HG02943 (cell line): ENCODE results near the gene RGS3.

Experiments
- ATAC-seq: cut with Tn5 transposase; IDR thresholded peaks from one replicate; pipeline ENCODE4 v1.9.1; 2021; ENCODE audit warnings: mild to moderate bottlenecking, low read depth, moderate library complexity; ENCODE audit not compliant: unreplicated experiment

Gene RGS3

DNA sequence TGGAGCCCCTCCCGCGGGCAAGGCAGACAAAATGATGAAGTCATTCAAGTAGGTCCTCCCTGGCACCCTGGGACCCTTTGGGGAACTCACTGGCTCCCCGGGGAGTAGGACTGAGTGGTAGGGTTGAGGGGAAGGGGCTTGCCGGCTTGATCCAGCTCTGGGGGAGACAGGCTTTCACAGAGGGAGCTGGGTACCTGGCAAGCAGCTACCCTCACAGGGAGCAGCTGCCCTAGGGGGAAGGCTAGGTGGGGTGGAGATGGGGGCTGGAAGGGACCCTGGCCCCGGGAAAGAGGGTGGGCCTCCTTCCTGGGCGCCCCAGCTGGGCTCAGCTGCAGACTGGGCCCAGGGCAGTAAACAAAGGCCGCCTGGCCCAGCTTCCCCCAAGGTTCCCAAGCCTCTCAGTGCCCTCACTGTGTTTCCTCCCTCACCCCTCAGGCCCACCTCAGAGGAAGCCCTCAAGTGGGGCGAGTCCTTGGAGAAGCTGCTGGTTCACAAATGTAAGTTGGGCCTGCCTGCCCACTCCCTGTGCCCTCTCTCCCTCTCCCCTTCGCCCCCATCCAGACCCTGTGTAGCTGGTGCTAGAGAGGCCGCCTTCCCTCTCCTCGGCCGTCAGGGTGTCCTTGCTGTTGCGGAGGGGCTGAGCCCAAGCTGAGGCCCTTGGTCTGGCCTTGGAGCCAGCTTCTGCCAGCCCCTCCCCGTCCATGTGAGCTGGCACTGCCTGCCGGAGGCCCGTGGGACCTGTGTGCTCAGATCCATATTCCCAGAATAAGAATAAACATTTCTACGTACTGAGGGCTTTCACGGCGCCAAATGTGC, 131.2 kb downstream of the RGS3 start:
- no peak for ATAC-seq

GRCh38 chr9:113596616-113597320, 133.2 kb downstream of the RGS3 start:
- no peak for ATAC-seq

GRCh38 chr9:113597390-113598241, 134.1 kb downstream of the RGS3 start:
- no peak for ATAC-seq

GRCh38 chr9:113598451-113598850, 134.9 kb downstream of the RGS3 start:
- no peak for ATAC-seq

DNA sequence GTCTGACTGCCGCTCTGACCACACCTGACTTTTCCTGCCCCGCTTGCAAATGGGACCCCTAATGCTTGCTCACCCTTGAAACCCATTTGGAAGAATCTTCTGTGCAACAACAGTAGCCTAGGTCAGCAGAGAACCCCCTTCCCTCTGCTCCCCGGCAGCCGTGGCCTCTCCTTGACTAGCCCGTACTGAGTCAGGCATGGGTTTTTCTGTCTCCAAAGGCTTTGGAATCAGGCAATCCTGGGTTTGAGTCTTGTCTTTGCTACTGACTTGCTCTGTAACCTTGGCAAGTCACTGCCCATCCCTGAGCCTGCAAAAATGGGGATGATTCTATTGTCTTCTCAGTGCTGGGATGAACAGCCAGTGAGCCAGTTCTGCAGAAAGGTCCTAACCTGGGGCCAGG, 135.4 kb downstream of the RGS3 start:
- ATAC-seq: no peak

DNA sequence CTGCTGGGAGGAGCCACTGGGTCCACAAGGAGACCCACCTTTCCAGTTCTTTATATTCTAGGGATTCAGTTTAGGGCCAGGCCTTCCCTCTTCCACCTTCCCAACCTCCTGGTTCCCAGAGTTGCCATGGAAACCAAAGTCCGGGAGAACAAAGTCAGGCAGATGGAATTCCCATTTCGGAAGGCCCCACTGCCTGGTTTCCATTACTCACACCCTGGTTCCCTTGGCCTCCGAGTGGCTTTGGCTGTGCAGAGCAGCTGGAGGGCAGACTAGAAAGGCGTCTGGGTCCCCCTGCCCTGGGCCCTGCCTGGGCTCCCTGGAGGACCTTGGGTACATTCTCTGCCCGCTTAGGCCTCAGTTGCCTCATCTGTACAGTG, 136.1 kb downstream of the RGS3 start:
- no peak for ATAC-seq

DNA sequence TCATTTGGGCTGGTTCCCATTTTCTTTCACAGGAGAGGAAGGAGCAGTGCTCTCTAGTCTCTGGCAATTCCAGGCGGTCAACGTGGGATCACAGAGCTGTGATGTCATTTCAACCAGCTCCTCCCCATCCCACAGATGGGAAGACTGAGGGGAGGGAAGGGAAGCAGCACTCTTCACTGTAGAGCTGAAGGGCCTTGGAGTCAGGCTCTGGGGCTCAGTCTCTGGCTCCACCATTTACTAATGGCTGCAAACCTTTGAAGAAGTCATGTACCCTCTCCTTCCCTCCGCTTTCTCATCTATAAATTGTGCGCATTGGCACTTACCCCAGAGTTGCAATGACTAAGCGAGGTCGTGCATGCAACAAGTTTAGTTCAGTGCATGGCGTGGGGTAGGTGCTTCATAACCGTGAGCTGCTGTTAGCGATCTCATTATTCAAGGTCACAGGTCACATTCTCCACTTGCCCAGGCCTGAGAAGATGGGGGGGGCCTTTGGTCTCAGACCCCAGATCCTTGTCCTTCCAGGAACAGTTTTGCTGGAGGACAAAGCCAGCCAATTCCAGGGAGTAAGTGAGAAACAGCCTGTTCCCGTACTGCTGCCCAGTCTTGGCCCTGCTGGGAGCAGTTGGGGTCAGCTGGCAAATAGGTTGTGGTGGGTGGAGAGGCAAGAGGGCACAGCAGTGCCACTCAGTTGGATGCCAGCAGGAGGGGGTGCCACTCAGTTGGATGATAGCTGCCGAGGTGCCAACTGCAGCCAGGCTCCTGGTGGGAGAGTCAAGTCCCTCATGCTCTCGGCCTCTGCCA, 136.7 kb downstream of the RGS3 start:
- ATAC-seq: no peak

- ATAC-seq: no peak
Measured at GRCh38 chr9:113600871-113601614, 137.5 kb downstream of the RGS3 start.

- ATAC-seq: no peak
Measured at GRCh38 chr9:113601656-113602055, 138.1 kb downstream of the RGS3 start.

DNA sequence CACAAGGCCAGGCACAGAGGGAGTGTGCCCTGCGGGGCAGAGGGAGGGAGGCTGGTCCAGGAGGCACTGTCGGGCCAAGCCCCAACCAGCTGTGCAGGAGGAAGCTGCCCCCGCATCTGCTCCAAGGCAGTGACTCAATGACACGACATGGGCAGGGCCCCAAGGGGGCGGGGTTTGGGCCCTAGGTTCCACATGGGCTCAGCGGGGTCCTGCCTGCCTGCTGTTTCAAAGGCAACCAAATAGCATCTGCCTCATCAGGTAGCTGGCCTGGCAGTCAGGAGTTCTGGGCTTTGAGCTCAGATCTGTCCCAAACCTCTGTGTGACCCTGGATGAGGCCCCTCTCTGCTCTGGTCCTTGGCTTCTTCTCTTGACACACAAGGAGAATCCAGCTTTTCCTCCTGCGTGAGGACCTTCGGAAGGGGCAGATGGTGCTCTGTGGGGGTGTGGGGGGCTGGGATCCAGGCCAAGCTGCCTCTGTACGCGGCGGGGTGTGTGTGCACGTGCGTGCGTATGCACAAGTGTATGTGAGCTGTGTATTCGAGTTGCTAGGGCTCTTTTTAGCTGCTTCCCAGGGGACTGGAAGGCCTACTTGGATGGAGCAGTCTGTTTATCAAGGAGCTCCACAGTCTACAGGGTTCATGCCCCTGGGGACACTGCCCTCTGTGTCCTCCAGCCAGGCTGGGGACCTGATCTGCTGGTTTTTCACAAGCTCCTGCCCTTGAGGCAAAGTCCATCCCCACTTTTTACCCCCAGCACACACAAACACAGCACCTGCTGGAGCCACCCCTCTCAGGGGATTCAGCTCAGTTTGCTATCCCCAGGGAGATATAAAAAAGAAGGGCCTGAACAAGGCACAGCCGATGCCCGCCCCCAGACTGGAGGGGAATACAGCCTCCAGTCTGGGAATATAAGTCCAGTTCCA, 138.9 kb downstream of the RGS3 start:
- ATAC-seq: no peak

DNA sequence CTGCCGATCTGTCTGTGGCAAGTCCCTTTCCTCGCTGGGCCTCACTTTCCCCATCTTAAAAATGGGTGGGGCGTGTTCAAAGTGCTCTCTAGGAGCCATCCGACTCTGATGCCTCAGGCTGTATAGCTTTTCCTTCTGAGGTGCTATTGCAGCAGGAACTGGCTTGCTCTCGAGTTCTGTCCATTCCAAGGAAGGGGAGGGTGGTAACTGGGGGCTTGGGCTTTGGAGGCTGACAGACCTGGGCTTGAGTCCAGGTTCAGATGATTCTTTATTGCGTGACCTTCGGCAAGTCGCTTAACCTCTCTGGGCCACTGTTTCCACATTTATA, 139.5 kb downstream of the RGS3 start:
- no peak for ATAC-seq

DNA sequence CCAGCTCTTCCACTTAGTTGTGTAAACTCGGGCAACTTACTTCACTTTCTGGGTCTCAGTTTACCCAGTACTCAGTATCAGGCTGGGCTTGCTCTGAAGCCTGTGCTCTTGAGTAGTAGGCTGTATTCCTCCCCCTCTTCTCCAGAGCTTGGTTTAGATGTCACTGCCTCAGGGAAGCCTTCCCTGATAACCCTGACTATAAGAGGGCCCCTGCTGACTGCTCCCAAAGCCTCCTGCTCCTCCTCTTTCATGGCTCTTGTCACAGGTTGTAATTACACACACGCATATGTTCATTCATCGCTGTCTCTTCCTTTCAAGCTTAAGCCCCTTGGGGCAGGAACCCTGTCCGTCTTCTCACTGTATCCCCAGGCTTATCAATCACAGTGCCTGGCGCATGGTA, 140.2 kb downstream of the RGS3 start:
- no peak for ATAC-seq

GRCh38 chr9:113604393-113604792, 140.9 kb downstream of the RGS3 start:
- no peak for ATAC-seq

- ATAC-seq: no peak
Measured at GRCh38 chr9:113606510-113606909, 143.0 kb downstream of the RGS3 start.

- ATAC-seq: no peak
Measured at GRCh38 chr9:113608082-113608685, 144.7 kb downstream of the RGS3 start.

DNA sequence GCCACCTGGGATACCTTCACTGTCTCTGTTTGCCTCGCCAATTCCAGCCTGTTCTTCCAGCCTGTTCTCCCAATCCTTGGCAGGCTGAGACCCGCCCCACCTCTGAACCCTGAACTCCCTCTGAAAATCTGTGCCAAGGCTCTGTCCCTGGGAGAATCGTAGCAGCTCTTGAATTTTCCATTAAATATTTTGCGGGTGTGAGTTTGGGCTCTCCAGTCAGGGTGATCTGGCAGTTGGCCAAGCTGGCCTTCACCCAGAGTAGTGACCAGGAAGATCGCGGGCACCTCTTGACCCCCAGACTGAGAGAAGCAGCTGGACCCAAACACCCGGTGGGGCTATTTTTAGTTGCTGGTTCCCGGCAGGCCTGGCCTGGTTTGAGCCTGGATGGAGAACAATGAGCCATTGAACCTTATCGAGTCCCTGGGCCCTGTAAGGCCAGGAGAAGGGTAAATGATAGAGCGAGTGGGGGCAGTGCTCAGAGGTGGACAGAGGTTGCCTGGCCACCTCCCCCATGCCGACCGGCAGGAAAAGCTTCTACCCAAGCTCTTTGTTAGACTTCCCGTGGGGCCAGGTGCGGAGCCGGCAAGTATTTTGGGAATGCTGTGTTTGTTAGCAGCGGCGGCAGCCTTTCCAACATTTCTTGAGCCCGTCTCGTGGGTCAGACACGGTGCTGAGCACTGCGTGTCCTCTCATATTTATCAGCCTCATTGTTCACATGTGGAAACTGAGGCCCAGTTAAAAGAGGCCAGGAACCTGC, 146.2 kb downstream of the RGS3 start:
- no peak for ATAC-seq

- no peak for ATAC-seq
Measured at GRCh38 chr9:113611461-113612215, 148.1 kb downstream of the RGS3 start.
